Putamen (tissue), 1 donor: ENCODE results near the gene SHPK.
"Not testable (repeated sequence)": the region's sequence is repeated elsewhere in the genome, so short reads cannot be mapped to it uniquely, and the experiment has no call there.

Experiments used
- DNase-seq: peaks from one replicate; pipeline ENCODE4 v3.0.0-alpha.2; 2016; ENCODE audit warnings: low spot score

The SHPK gene

DNA sequence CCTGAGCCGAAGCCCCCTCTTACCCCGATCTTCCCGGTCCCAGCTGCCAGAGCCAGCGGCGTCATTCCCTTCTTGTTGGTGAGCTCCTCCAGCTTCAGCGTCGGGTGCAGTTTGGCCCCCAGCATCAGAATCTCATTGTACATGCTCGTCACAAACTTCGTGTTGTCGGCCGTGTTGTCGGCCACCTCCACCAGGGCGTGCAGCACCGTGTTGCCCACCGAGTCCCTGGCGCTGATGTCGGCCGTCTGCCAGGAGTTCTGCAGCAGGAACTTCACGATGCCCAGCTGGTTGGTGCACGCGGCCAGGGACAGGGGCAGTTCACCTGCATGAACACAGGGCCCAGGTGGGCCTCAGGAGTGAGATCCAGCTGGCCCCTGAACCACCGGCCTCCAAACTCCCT is 46.3 kb downstream of the SHPK start:
- DNase-seq = no peak

DNA sequence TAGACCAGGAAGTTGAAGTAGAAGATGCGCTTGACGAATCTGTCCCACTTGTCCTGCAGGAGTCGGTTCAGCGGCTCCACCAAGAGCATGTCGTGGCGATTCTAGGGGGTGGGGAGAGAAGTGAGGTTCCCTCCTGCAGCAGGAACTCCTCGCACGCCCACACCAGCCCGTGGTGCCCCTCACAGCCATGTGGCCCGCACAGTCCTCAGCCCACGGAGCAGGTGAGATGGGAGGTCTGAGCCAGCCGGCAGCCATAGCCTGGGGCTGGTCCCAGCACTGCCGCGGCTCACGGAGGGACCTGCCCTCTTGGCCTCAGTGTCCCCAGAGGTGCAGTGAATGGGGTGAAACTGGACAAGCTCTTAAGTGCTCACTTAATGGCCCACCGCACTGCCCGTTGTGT is 50.2 kb downstream of the SHPK start:
- DNase-seq = no peak

- DNase-seq = no peak
These were observed 52.6 kb downstream of the SHPK start for GRCh38 chr17:3583456-3583855.

DNA sequence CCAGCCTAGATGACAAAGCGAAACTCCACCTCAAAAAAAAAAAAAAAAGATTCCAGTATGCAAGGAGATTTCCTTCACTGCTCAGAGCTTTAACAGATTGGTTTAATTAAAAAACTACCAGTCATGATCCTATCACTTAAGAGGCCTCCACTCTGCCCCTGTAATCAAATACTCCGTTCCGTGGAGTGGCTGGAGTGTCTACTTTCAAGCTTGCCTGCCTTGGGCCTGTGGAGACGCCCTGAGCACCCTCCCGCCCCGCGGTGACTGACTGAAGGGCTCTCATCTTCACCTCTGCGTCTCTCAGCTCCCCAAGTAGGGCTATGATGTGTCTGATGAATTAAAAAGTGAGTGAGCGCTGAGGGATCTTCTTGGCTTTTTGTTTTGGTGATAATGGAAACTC is 53.1 kb downstream of the SHPK start:
- no peak for DNase-seq

GRCh38 chr17:3578667-3579066 is 57.4 kb downstream of the SHPK start:
- DNase-seq = not testable (repeated sequence)

GRCh38 chr17:3576970-3577369 is 59.1 kb downstream of the SHPK start:
- DNase-seq = no peak

DNA sequence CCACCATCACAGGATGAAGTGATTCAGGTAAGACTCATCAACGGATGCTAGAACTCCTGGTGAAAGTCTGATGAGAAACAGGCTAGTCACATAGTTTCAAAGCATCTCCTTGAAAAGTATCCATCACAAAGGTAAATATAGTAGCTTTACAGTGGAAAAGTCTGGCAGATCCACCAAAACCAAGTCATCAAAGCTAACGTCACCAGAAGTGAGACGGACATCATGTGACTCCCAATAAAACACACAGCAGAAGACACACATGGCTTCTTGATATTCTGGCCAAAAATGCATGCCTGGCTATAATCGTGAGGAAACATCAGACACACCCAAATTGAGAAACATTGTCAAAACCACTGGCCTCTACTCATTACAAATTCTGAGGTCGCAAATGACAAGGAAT is 60.5 kb downstream of the SHPK start:
- DNase-seq = no peak

DNA sequence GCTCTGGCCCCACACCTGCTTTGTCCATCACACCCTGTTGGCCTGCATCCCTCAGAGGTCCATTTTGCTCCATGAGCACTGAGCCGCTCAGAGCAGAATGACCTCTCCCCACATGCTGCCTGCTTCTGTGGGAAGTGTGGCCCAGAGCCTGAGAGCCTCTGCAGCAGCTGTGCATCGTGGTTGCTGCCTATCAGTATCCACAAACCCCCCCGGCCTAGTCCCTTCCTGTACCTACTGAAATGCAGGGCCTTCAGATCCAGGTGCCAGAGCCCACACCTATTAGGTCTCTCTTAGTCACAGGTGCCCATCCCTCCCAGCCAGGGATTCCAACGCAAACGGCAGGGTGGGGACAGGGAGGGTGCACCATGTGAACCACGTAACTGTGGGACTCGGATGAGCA is 61.8 kb downstream of the SHPK start:
- DNase-seq = no peak

DNA sequence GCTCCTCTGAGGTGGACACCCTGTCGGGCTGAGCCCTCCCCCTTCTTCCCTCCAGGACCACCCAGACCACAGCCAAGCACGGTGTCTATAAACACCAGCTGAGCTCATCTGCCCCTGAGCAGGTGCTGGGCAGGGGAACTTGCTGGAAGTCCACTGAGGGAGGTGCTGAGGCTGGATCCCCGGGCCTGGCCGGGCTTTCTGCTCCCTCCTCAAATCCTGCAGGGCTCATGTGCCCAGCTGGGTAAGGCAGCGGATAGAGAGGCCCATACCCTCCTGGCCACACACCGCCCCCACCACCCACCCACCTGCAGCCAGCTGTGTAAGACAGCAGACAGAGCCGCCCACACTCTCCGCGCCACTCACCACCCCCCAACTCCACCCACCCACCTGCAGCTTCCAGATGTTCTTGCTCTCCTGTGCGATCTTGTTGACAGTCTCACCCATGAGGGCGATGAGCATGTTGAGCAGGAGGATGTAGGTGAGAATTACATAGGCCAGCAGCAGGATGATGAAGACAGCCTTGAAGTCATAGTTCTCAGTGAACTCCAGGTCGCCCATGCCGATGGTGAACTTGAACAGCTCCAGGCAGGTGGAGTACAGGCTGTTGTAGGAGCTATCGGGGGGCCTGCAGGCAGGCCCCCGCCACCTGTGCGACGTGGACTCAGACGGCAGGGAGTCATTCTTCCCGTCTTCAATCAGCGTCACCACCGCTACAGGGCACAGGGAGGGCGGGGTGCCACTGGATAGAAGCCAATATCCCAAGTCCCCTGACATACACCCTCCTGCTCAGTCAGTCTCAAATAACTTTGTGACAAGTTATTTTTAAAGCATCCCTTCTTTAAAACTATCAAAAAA is 62.6 kb downstream of the SHPK start:
- DNase-seq = no peak

- DNase-seq = no peak
These were observed 63.8 kb downstream of the SHPK start for GRCh38 chr17:3572231-3572630.

DNA sequence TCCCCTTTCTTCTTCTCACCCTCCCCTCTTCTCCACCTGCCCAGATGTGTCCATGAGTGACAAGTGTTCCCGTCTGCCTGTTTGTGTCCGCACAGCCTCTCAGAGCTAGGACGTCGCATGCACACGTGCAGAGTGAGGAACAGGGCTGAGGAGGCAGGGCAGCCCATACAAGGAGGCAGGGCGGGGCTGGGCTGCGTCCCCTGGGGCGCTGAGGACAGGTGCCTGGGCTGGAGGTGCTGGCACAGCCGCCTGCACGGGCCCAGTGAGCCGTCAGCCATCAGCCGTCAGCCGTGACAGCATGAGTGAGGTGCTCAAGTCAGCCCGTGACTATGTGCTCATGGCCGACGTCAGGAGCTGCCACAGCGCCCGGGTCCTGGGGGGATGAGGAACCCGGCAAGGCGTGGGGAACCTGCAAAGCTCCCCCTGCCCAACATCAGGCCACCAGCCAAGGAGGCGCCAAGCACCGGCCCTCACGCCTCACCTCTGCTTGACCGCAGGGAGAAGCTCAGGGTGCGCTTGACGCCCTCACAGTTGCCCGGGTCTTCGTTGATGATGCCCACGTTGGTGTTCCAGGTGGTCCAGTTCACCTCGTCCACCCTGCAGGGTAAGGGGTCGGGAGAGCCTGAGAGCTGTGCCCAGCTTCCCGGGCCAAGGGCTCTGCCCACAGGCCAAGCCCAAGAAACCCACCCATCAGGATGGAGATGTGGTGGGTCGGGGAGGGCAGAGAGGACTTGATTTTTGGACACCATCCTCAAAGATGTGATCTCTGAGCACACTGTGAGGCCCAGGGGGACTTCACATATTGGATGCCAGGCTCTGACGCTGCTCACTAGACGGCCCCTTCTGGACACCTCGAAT is 64.8 kb downstream of the SHPK start:
- no peak for DNase-seq

GRCh38 chr17:3569534-3570137 is 66.4 kb downstream of the SHPK start:
- no peak for DNase-seq

DNA sequence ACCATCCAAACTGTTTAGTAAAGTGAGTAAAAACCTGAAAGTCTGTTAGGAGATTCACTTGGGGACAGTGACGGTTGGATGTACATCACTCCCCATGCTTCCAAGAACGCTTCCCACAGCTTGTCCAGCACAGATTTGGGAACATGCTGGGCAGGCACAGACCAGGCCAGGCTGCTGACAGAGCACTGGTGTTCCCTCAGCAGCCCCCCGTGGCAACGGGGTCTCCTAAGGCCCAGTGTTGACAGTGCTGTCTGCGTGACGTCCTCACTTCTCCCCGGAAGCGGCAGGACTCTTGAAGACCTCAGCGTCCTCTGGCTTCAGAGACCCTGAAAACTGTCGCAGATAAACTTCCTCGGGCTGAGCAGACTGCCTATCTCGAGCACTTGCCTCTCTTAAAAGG is 69.5 kb downstream of the SHPK start:
- DNase-seq = no peak

DNA sequence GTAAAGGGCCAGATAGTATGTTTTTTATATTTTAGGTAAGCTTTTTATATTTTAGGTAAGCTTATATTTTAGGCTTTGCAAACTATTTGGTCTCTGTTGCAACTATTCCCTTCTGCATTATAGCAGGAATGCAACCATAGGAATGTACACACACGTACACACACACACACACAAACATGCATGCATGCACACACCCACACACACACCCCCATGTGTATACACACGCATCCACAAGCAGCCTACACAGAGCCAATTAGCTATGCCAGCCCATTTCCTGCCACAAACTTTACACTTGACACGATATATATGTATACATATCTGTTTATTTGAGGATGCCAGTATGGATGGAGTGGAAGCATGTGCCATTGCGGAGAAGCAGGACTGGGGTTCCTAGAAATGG is 70.9 kb downstream of the SHPK start:
- no peak for DNase-seq

GRCh38 chr17:3564241-3564640 is 71.8 kb downstream of the SHPK start:
- DNase-seq = not testable (repeated sequence)

- DNase-seq = no peak
These were observed 76.8 kb downstream of the SHPK start for GRCh38 chr17:3559270-3559645.

DNA sequence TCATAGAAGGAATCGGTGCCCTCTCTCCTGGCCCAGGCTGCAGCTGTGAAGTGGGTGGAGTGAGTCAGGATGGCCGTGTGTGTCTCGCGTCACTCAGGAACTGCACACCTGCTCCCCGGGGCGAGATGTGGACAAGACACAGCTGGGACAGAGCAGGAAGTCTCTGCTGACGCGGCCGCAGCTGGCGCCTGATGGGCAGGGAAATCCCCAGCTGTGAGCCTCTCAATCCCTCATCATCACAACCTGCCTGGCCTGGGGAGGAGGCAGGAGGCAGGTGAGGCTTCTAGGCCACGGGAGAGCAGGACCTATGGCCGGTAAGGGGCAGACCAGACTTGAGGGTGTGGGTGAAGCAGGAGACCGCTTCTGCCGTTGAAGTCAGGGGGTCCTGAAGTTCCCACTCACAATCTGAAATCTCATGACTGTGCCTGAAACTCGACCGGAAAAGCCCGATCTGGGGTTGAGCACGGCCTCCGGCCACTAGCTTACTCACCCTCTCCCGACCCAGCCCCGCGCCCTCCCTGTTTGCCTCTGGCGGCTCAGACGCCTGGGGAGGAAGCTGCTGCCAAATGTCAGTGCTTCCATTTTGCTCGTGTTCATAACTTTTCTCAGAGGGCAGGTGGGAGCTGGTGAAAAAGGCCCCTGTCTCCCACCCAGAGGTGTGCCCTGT is 77.3 kb downstream of the SHPK start:
- DNase-seq = no peak
